Activated CD4-positive, alpha-beta T cell treated with anti-CD3 and anti-CD28 coated beads for 48 hours (primary cell): ENCODE data around the gene RCSD1.

Experiments
- DNase-seq: peaks from one replicate; pipeline ENCODE4 v3.0.0-alpha.2; 2020

RCSD1 gene

GRCh38 chr1:167747988-167748387, 118.0 kb downstream of the RCSD1 start:
- DNase-seq = no peak

- no peak for DNase-seq
Observed at GRCh38 chr1:167748906-167749305, 118.9 kb downstream of the RCSD1 start.

- no peak for DNase-seq
Observed at GRCh38 chr1:167749741-167750140, 119.7 kb downstream of the RCSD1 start.

GRCh38 chr1:167750641-167751040, 120.6 kb downstream of the RCSD1 start:
- DNase-seq = no peak

- DNase-seq = no peak
Observed at GRCh38 chr1:167751676-167752075, 121.6 kb downstream of the RCSD1 start.

- DNase-seq = no peak
Observed at GRCh38 chr1:167752219-167752985, 122.4 kb downstream of the RCSD1 start.

GRCh38 chr1:167755654-167756053, 125.6 kb downstream of the RCSD1 start:
- DNase-seq = no peak
